ENCODE results near the gene FHIT. TPM values are rescaled to one million over a fixed set of nuclear protein-coding genes. Genes with fewer than 3 reads are reported as not detected.

FHIT gene
- total and polyA plus RNA-seq, 2 of the 4 experiments (the other 2 are of a cell fraction): 0.07 TPM; not detected in 1

GRCh38 chr3:60571511-60571910 is 679.7 kb downstream of the FHIT start:
- TF ChIP-seq RAD21 (IDR thresholded peaks at IDR 0.05; ENCODE audit: low read length) (no peak), CTCF (conservative IDR thresholded peaks at IDR 0.05; ENCODE audit: low read depth, low read length) (no peak), RFX5 (IDR thresholded peaks at IDR 0.05; ENCODE audit: low read depth, low read length) (no peak), NFE2L2 (IDR thresholded peaks at IDR 0.05; ENCODE audit: low read depth, low read length) (no peak), CEBPB (IDR thresholded peaks at IDR 0.05; ENCODE audit: low read depth, low read length) (no peak), BHLHE40 (IDR thresholded peaks at IDR 0.05; ENCODE audit: low read depth, low read length) (no peak), CHD1 (IDR thresholded peaks at IDR 0.05; ENCODE audit: low read depth, low read length) (no peak), POLR2A (IDR thresholded peaks at IDR 0.05; ENCODE audit: low read depth, low read length) (no peak), FOS (IDR thresholded peaks at IDR 0.05; ENCODE audit: low read depth, low read length) (no peak), USF2 (IDR thresholded peaks at IDR 0.05; ENCODE audit: low read depth, low read length) (no peak), MAZ (IDR thresholded peaks at IDR 0.05; ENCODE audit: borderline replicate concordance, low read depth, low read length) (no peak)
- TF ChIP-seq, protein P1, sequence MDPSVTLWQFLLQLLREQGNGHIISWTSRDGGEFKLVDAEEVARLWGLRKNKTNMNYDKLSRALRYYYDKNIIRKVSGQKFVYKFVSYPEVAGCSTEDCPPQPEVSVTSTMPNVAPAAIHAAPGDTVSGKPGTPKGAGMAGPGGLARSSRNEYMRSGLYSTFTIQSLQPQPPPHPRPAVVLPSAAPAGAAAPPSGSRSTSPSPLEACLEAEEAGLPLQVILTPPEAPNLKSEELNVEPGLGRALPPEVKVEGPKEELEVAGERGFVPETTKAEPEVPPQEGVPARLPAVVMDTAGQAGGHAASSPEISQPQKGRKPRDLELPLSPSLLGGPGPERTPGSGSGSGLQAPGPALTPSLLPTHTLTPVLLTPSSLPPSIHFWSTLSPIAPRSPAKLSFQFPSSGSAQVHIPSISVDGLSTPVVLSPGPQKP (IDR thresholded peaks at IDR 0.05; ENCODE audit: borderline replicate concordance, low read depth, low read length): no peak
- dilution Hi-C loops (cut with HindIII; ENCODE audit: low sequenced_read_pairs, unreplicated experiment) (no loop called here), intact Hi-C loops (cut with micrococcal nuclease) (loop anchor here (10.0 kb wide), 1 partner anchor 997 kb away; no protein-coding TSS in a partner anchor), in situ Hi-C loops (cut with MboI; ENCODE audit: low sequenced_read_pairs) (no loop called here)
- ATAC-seq (ENCODE audit: low read depth) (no peak), DNase-seq (no peak)
- WGBS, 2 experiments (ENCODE audit: extremely low coverage in 2 of 2, insufficient read length in 1 of 2): no CpG with 5 or more reads among the region's 2 CpGs
- Histone ChIP-seq H4K8ac (ENCODE audit: low read depth in 2 of 2, low read length in 2 of 2) (no peak overlapping the region), H2AK9ac (replicated peaks; ENCODE audit: low read depth, low read length, poor library complexity) (no peak overlapping the region), H2BK5ac (ENCODE audit: low read depth, low read length, poor library complexity, severe bottlenecking) (no peak overlapping the region), H3K18ac (ENCODE audit: low read depth, low read length) (no peak overlapping the region), H3K56ac (ENCODE audit: extremely low read depth, insufficient read depth, low read length) (no peak overlapping the region), H3K4ac (ENCODE audit: low read depth, low read length) (no peak overlapping the region), H3K36me3 (ENCODE audit: control insufficient read depth, insufficient read depth, low read length) (no peaks in the 10 kb centered on the region), H3K9me3 (ENCODE audit: control insufficient read depth, insufficient read depth, low read length) (no peaks in the 10 kb centered on the region), H3K14ac (replicated peaks; ENCODE audit: low read depth, low read length) (no peak overlapping the region), H3K9me1 (ENCODE audit: insufficient read depth, low read length) (no peaks in the 10 kb centered on the region), H4K91ac (ENCODE audit: insufficient read depth, low read depth, low read length) (no peak overlapping the region), H3K9ac (ENCODE audit: low read depth, low read length) (no peak overlapping the region), H3K79me1 (ENCODE audit: low read depth in 1 of 2, low read length in 2 of 2) (no peaks in the 10 kb centered on the region), H2AK5ac (ENCODE audit: low read depth, low read length) (no peak overlapping the region), H3K4me1 (ENCODE audit: control insufficient read depth, insufficient read depth, low read length) (no peaks in the 10 kb centered on the region), H2BK20ac (ENCODE audit: low read depth, low read length) (no peak overlapping the region), H4K5ac (ENCODE audit: low read depth, low read length) (no peak overlapping the region), H2AFZ (replicated peaks; ENCODE audit: low read length, poor library complexity) (no peak overlapping the region), H2BK15ac (ENCODE audit: low read depth, low read length) (no peak overlapping the region), H3K4me3 (ENCODE audit: insufficient read depth, low read depth, low read length) (no peak overlapping the region), H3K4me2 (ENCODE audit: low read depth, low read length) (no peak overlapping the region), H3K23ac (ENCODE audit: low read depth, low read length) (no peak overlapping the region), H4K20me1 (ENCODE audit: insufficient read depth, low read length) (no peaks in the 10 kb centered on the region), H2BK120ac (ENCODE audit: low read depth, low read length) (no peak overlapping the region), H3K27me3 (ENCODE audit: control insufficient read depth, insufficient read depth, low read length) (no peaks in the 10 kb centered on the region), H3K27ac (ENCODE audit: insufficient read depth, low read length) (no peak overlapping the region)
- no TSS peak for BruUV-seq (replicated peaks)
- ChIA-PET POLR2A (ENCODE audit: unreplicated experiment) (no interaction called here), CTCF (no interaction called here)
